CD14-positive monocyte (primary cell): ENCODE measurements around the gene CBLIF. TPM values are rescaled to one million over a fixed set of nuclear protein-coding genes. Genes with fewer than 3 reads are reported as not detected.
A peak's percentile ranks its signal among the peaks of the same experiment; 100 is the strongest.

ENCODE experiments used
- DNase-seq, 3 donors: peaks; one replicate each; pipeline ENCODE4 v3.0.0-alpha.2; 2011 to 2022
- H2AFZ ChIP-seq: 2 replicates; pipeline ENCODE4 v1.6.0; 2012; ENCODE audit warnings: mild to moderate bottlenecking, low read depth, low read length, inconsistent platforms; ENCODE audit not compliant: insufficient read depth, poor library complexity, severe bottlenecking
- H3K27ac ChIP-seq, 2 donors: 1 replicate in 1 of 2; 2 replicates in 1 of 2; pipeline ENCODE4 v1.5.1; 2012 to 2013; ENCODE audit warnings: low read length in 2 of 2, control low read depth in 1 of 2, inconsistent platforms in 1 of 2, low read depth in 1 of 2, mild to moderate bottlenecking in 1 of 2
- H3K27me3 ChIP-seq, 2 donors: one replicate each; pipeline versions ENCODE4 v1.6.0 to v1.6.1; 2011 to 2013; ENCODE audit warnings: low read length in 2 of 2; ENCODE audit not compliant: control insufficient read depth in 2 of 2, insufficient read depth in 2 of 2
- H3K36me3 ChIP-seq, 2 donors: replicated peaks in 1 of 2; 1 replicate in 1 of 2; 2 replicates in 1 of 2; pipeline versions ENCODE4 v1.5.1 to v1.6.1; 2012 to 2013; ENCODE audit warnings: low read length in 2 of 2, control low read depth in 1 of 2, inconsistent platforms in 1 of 2, mild to moderate bottlenecking in 1 of 2; ENCODE audit not compliant: insufficient read depth in 2 of 2, control insufficient read depth in 1 of 2
- H3K4me1 ChIP-seq, 2 donors: 1 replicate in 1 of 2; 2 replicates in 1 of 2; pipeline versions ENCODE4 v1.5.1 to v1.6.1; 2012 to 2013; ENCODE audit warnings: low read length in 2 of 2, control low read depth in 1 of 2, inconsistent platforms in 1 of 2, mild to moderate bottlenecking in 1 of 2, moderate library complexity in 1 of 2; ENCODE audit not compliant: insufficient read depth in 2 of 2, control insufficient read depth in 1 of 2
- H3K4me2 ChIP-seq: replicated peaks from 2 replicates; pipeline ENCODE3; 2012; ENCODE audit warnings: low read length, moderate library complexity, mild to moderate bottlenecking; ENCODE audit not compliant: poor library complexity, severe bottlenecking; ENCODE audit errors: extremely low read depth
- H3K4me3 ChIP-seq, 3 experiments: fragments of 200-600 bp in 1 of 3; sonication (generic) in 1 of 3; replicated peaks in 1 of 3; 1 replicate in 2 of 3; 2 replicates in 1 of 3; pipeline ENCODE4 v1.5.1; 2011 to 2013; ENCODE audit warnings: low read length in 3 of 3, mild to moderate bottlenecking in 3 of 3, control low read depth in 2 of 3, low read depth in 2 of 3, inconsistent platforms in 1 of 3, moderate library complexity in 1 of 3
- H3K79me2 ChIP-seq: 2 replicates; pipeline ENCODE4 v1.6.0; 2012; ENCODE audit warnings: mild to moderate bottlenecking, control low read depth, inconsistent platforms, low read length, moderate library complexity; ENCODE audit not compliant: insufficient read depth
- H3K9ac ChIP-seq: 2 replicates; pipeline ENCODE4 v1.6.0; 2017; ENCODE audit warnings: low read length, mild to moderate bottlenecking; ENCODE audit not compliant: insufficient read depth, poor library complexity, severe bottlenecking
- H3K9me3 ChIP-seq, 2 donors: replicated peaks in 1 of 2; 1 replicate in 1 of 2; 2 replicates in 1 of 2; pipeline versions ENCODE4 v1.5.1 to v1.6.1; 2012 to 2013; ENCODE audit warnings: low read length in 2 of 2, control low read depth in 1 of 2; ENCODE audit not compliant: control insufficient read depth in 1 of 2, insufficient read depth in 1 of 2
- H4K20me1 ChIP-seq: 2 replicates; pipeline ENCODE4 v1.6.0; 2012; ENCODE audit warnings: mild to moderate bottlenecking, low read length, control low read depth, moderate library complexity; ENCODE audit not compliant: insufficient read depth
- H3K27ac Mint-ChIP-seq, 7 donors: one replicate each; pipeline ENCODE4 v1.8.0; 2020; ENCODE audit warnings: mild to moderate bottlenecking in 7 of 7, mixed read lengths in 7 of 7, moderate library complexity in 6 of 7, inconsistent platforms in 2 of 7
- H3K27me3 Mint-ChIP-seq, 3 donors: one replicate each; pipeline ENCODE4 v1.8.0; 2021 to 2022; ENCODE audit warnings: low read depth in 3 of 3, mild to moderate bottlenecking in 3 of 3, mixed read lengths in 3 of 3, moderate library complexity in 3 of 3, inconsistent platforms in 1 of 3
- H3K36me3 Mint-ChIP-seq, 2 donors: one replicate each; pipeline ENCODE4 v1.8.0; 2020; ENCODE audit warnings: mixed read lengths in 2 of 2, inconsistent platforms in 1 of 2, mild to moderate bottlenecking in 1 of 2
- H3K4me1 Mint-ChIP-seq: one replicate; pipeline ENCODE4 v1.8.0; 2020; ENCODE audit warnings: mild to moderate bottlenecking, mixed read lengths
- H3K4me3 Mint-ChIP-seq, 2 donors: one replicate each; pipeline ENCODE4 v1.8.0; 2020; ENCODE audit warnings: mild to moderate bottlenecking in 2 of 2, mixed read lengths in 2 of 2, moderate library complexity in 1 of 2
- H3K9me3 Mint-ChIP-seq, 7 donors: one replicate each; pipeline ENCODE4 v1.8.0; 2020 to 2022; ENCODE audit warnings: mixed read lengths in 7 of 7, mild to moderate bottlenecking in 6 of 7, moderate library complexity in 6 of 7, inconsistent platforms in 2 of 7
- WGBS: methylation state at CpG from one replicate; pipeline ENCODE4 v1.1.5; 2013; ENCODE audit warnings: missing lambda C conversion rate; ENCODE audit not compliant: insufficient coverage; 5-methylcytosine and 5-hydroxymethylcytosine counted together
- intact Hi-C, 2 donors: fragments of 100-400 bp; cut with micrococcal nuclease; formaldehyde crosslinking; loops; one replicate each; pipeline versions ENCODE4 v1.15.0 to v1.15.1; 2023
- polyA plus RNA-seq, 3 donors: library from polyadenylated mRNA; depleted of rRNA in 1 of 3; unstranded in 2 of 3; stranded (reverse) in 1 of 3; fragments of 300-500 nt in 2 of 3; fragments of >200 nt in 1 of 3; fragmentation: Illumina TruSeq in 2 of 3; gene quantifications; 1 replicate in 2 of 3; 2 replicates in 1 of 3; pipeline ENCODE4 v1.2.3, GENCODE V29; 2012 to 2021
- TF ChIP-seq, protein P1 (sequence below): fragments of 200-600 bp; IDR thresholded peaks from one replicate; pipeline ENCODE4 v1.8.0; 2022; ENCODE audit warnings: antibody characterized with exemption, mild to moderate bottlenecking

The CBLIF gene
- polyA plus RNA-seq, 3 donors, result not detected

DNA sequence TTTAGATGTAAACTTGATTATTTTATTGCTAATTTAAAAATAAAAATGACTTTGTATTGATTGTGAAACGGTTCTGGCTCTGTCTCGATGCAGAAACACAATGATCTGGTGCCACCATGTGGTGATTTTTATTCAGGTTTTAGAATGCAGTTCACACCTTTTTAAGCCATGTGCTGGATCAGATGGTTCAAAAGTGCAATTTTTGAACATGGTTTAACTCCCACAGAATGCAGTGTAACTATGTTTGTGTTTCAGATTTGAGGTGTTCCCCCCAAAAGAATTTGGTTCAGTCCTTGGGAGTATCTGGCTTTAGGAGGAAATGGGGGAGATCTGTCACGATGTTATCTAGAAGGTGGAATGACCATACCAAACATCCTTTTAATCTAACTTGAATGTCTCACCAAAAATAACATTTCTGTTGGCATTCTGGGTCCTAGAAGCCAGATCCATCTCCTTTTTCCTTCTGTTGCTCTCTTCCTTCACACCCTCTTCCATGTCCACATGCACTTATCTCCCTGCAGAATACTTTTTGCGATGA, 42.6 kb downstream of the CBLIF start:
- Histone ChIP-seq H3K4me1 (no peaks in the 10 kb centered on the region), H4K20me1 (peaks cover 8% of the 10 kb centered on the region), H3K4me3 (no peak overlapping the region), H2AFZ (no peak overlapping the region), H3K4me2 (no peak overlapping the region), H3K9me3 (no peaks in the 10 kb centered on the region), H3K27me3 (no peaks in the 10 kb centered on the region), H3K79me2 (no peaks in the 10 kb centered on the region), H3K36me3 (peaks cover 73 to 93% of the 10 kb centered on the region in 2 donors), H3K9ac (no peak overlapping the region), H3K27ac (no peak overlapping the region)
- Mint-ChIP-seq H3K4me1 (no peaks in the 10 kb centered on the region), H3K4me3 (no peak overlapping the region), H3K9me3 (peaks cover 0 to 2% (median 0%) of the 10 kb centered on the region in 7 donors), H3K27me3 (peaks cover 0 to 1% (median 0%) of the 10 kb centered on the region in 3 donors), H3K36me3 (peaks cover 69 to 87% of the 10 kb centered on the region in 2 donors), H3K27ac (no peak overlapping the region)
- 0% methylated on average over 2 of the region's 4 CpGs for WGBS
- intact Hi-C loops, result loop anchor here (2.0 kb wide), 1 partner anchor 48 kb away; the partner anchor contains the start of gene STX3 (in 2 of the 2)
- TF ChIP-seq, protein P1, sequence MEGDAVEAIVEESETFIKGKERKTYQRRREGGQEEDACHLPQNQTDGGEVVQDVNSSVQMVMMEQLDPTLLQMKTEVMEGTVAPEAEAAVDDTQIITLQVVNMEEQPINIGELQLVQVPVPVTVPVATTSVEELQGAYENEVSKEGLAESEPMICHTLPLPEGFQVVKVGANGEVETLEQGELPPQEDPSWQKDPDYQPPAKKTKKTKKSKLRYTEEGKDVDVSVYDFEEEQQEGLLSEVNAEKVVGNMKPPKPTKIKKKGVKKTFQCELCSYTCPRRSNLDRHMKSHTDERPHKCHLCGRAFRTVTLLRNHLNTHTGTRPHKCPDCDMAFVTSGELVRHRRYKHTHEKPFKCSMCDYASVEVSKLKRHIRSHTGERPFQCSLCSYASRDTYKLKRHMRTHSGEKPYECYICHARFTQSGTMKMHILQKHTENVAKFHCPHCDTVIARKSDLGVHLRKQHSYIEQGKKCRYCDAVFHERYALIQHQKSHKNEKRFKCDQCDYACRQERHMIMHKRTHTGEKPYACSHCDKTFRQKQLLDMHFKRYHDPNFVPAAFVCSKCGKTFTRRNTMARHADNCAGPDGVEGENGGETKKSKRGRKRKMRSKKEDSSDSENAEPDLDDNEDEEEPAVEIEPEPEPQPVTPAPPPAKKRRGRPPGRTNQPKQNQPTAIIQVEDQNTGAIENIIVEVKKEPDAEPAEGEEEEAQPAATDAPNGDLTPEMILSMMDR, result peak; percentile 80
- peak; percentile 47 to 71 (median 60) for DNase-seq

DNA sequence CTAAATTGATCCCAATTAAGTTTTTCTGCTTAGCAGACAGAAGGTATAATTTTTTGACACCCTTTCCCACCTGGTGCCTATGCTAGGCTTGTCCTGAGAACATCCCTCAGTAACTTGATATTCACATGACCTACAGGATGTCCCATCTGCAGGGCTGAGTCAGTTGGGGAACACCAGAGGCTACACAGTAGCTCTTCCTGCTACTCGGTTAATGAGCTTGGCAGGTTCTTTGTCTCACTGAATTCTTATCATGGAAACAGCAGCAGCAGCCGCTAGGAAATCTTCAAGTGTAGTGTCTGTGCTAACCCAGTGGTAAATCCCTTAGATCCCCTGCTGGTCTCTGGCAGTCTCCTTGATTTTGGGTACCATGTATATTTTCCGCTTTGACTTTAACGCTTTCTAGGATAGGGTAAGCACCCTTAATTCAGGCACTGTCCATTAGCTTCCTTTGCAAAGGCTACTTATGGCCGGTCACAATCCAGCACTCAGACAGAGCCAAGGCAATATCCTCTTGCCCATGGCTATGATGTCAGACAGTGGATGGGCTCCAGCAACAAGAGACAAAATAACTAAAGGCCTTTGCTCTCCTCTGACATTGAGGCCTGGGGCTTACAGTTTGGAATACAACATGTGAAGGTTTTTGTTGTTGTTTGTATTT, 43.2 kb downstream of the CBLIF start:
- Histone ChIP-seq H3K4me1 (no peaks in the 10 kb centered on the region), H3K9me3 (no peaks in the 10 kb centered on the region), H3K9ac (no peak overlapping the region), H3K36me3 (peaks cover 73 to 93% of the 10 kb centered on the region in 2 donors), H3K4me3 (no peak overlapping the region), H3K4me2 (no peak overlapping the region), H4K20me1 (peaks cover 8% of the 10 kb centered on the region), H3K27me3 (no peaks in the 10 kb centered on the region), H3K27ac (no peak overlapping the region), H2AFZ (no peak overlapping the region), H3K79me2 (no peaks in the 10 kb centered on the region)
- peaks cover 0 to 2% (median 0%) of the 10 kb centered on the region in 7 donors for H3K9me3 Mint-ChIP-seq
- peak in 1 of 3 donors; percentile 7 for DNase-seq
- H3K4me1 Mint-ChIP-seq, result no peaks in the 10 kb centered on the region
- intact Hi-C loops, result loop anchor here (2.0 kb wide), 1 partner anchor 47 kb away; the partner anchor contains the start of gene STX3 (in 2 of the 2)
- peaks cover 0 to 1% (median 0%) of the 10 kb centered on the region in 3 donors for H3K27me3 Mint-ChIP-seq
- peaks cover 69 to 89% of the 10 kb centered on the region in 2 donors for H3K36me3 Mint-ChIP-seq
- H3K27ac Mint-ChIP-seq, result peak overlapping the region in 2 of 7 donors; percentile 40 to 68
- TF ChIP-seq, protein P1, result no peak
- H3K4me3 Mint-ChIP-seq, result no peak overlapping the region
- WGBS, result 61% methylated on average over 4 of the region's 5 CpGs
